NCI-H524 treated with DMSO at 0.1 percent for 48 hours (cell line): ENCODE measurements around the gene POTEJ.
"Not testable (repeated sequence)": the region's sequence is repeated elsewhere in the genome, so short reads cannot be mapped to it uniquely, and the experiment has no call there.

Experiments used
- DNase-seq: peaks from one replicate; lab custom pipeline; 2025; lab: John Stamatoyannopoulos, UW

POTEJ gene

DNA sequence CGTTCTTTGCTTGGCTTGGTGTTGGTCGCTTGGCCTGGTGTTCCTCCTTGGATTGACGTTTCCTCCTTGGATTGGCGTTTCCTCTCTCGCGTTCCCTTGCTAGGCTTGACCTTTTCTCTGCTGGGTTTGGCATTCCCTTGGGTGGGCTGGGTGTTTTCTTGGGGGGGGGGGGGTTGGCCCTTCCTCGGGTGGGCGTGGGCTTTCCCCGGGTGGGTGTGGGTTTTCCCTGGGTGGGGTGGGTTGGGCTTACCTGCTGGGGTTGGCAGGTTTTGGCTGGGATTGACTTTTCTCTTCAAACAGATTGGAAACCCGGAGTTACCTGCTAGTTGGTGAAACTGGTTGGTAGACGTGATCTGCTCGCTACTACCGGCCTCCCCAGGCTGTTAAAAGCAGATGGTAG is at the start of gene POTEJ:
POTEJ (plus strand) TSS at position 301 of the 400 bp plus-strand sequence; CDS start at position 394, 93 bp downstream.
- DNase-seq = not testable (repeated sequence)

DNA sequence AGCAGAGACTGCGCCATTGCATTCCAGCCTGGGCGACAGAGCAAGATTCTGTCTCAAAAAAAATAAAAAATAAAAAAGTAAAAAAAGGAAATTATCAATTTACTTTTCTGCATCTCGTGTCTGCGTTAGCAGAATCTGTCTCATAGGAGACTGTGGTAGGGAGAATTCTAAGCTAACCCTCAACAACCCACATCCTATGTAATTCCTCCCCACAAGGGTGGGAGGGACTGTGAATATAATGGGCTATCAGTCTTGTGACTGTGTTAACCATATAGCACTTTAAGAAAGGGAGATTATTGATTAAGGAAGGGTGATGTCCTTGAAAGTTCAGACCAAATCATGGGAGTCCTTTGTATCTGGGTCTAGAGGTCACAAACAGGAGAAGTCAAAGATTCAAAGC is 45.1 kb upstream of the POTEJ start:
- not testable (repeated sequence) for DNase-seq

DNA sequence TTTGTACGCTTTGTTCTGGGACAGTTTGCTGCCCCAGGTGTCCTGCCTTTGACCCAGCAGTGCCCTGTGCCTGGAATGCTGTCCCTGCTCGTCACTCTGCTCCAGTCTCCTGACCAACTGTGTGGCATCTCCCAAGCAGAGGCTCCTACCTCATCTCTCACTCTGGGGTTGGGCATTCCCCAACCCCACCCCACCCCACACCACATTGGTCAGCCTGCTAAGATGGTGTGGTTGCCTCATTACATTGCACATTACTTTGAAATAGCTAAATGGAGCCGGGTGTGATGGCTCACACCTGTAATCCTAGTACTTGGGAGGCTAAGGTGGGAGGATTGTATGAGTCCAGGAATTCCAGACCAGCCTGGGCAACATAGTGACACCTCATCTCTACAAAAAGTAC is 39.3 kb upstream of the POTEJ start:
- DNase-seq = not testable (repeated sequence)

DNA sequence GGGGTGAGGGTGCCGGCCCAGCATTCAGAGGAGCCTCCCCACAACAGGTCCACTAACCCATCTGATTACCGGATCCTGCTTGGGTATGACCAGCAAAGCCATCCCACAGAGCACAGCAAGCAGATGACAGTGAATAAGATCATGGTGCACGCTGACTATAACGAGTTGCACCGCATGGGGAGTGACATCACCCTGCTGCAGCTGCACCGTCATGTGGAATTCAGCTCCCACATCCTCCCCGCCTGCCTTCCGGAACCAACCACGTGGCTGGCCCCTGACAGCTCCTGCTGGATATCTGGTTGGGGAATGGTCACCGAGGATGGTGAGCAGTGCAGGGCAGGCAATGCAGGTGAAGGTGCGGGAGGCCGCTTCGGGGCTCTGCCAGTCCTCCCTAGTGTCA is 37.0 kb upstream of the POTEJ start:
- not testable (repeated sequence) for DNase-seq

DNA sequence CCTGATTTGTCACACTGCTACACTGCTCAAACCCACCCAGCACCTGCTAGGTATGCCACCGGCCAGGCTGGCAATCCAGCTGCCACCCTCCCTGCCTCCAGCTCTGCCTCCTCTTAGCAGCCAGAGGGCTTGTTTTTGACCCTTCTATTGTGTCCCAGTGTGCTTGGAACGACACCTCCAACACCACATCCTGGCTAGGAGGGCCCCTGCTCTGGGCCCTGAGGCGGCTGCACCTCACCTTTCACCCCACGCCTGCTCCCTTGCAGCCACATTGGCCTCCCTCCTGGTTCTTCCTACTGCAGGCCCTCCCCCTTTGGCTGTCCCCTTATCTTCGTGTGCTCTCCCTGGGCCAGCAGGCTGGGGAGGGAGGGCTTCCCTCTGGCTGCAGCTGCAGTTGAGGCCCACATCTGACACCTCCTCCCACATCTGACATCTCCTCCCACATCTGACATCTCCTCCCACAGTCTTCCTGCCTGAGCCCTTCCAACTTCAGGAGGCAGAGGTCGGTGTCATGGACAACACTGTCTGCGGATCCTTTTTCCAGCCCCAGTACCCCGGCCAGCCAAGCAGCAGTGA is 34.9 kb upstream of the POTEJ start:
- DNase-seq = not testable (repeated sequence)

DNA sequence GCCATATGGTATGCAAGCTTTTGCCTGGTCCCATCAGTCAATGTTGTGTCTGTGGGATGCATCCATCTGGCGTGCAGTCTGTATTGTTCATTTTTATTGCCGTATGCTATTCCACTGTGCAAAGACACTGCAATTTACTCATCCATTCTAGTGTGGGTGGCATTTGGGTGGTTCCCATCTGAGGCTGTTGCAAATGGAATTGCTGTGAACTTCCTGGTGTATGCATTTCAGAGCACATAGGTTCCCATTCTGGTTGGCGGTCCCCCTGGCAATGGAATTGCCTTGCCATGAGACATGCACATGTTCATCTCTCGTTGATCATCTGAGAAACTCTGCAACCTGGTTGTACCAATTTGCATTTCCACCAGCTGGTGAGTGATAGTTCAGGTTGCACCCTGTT is 33.7 kb upstream of the POTEJ start:
- DNase-seq = not testable (repeated sequence)

DNA sequence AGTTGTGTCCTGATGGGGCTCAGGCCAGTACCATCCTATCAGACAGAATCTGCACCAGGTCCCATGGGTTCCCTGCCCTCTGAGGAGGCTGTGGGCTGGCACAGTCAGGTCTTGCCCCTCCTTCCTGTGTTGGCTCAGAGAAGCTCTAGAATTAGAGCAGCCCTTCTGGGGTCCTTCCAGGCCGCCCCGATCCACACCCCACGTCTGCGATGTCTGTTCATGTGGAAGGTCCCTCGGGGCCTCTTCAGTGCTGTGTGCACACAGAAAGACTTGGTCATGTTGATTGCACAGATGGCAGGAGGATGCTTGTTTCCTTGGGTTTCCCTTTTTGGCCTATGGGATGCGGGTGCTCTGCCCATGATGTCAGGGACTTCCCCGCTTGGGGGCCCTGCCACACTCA is 32.1 kb upstream of the POTEJ start:
- DNase-seq = not testable (repeated sequence)

DNA sequence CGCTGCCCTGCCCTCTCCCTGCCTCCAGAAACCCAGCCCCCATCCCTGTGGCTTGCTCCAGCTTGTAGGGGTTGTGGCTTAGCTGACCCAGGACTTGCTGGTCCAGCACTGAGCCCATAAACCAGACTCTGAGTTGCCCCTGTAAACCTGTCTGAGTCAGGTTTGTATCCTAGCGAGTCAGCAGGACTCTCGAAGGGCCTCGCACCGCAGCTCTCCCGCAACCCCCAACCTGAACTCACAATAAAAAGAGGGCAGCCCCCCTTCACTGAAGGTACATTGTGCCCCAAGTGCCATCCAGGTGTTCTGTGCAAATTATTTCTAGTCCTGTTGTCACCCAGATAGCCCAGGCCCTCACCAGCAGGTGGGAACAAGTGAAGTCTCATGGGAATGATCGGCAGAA is 29.7 kb upstream of the POTEJ start:
- DNase-seq = not testable (repeated sequence)

DNA sequence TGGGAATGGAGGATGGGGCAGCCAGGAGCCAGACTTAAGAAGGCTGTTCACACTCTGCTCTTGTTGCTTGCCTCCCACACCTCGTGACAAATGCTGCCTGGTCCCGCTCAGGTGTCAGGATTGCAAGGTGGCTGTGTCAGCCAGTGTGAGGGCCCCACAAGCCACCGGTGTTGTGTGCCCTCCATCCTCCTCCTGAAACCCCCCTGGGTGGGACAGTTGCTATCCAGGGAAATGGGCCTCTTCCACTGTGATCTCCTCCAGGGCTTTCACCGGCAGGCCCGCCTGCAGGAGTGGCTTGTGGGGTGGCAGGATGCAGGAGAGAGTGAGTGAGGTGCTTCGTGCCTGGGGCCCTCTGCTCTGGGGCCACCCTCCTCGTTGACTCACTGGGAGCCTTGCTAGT is 28.3 kb upstream of the POTEJ start:
- DNase-seq = not testable (repeated sequence)

DNA sequence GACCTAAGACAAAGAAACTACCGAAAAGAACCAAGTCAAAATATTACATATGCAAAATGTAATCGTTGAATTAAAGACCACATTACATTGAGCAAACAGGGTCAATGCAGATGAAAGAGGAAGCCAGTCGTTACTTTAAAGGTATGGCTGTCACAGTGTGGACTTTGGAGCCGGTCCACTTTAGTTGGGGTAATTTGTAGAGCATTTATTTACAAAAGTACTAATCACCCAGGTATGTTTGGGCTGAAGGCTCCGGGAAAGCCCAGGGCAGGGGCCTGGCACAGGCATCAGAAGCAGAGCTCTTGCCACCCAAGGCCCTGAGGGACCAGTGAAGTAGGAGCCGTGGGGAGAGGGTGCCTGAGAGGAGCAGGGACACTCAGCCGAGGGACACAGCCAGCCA is 27.7 kb upstream of the POTEJ start:
- DNase-seq = not testable (repeated sequence)

DNA sequence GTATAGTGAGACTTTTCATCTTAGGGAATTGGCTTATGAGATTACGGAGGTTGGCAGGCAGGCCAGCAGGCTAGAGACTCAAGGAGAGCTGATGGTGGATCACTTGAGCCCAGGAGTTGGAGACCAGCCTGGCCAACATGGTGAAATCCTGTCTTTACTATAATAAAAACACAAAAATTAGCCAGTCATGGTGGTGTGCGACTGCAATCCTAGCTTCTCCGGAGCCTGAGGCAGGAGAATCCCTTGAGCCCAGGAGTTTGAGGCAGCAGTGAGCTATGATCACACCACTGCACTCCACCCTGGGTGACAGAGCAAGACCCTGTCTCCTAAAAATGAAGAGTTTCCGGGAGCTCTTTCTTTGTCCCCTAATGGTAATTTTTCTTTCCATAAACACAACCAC is 26.5 kb upstream of the POTEJ start:
- DNase-seq = not testable (repeated sequence)

DNA sequence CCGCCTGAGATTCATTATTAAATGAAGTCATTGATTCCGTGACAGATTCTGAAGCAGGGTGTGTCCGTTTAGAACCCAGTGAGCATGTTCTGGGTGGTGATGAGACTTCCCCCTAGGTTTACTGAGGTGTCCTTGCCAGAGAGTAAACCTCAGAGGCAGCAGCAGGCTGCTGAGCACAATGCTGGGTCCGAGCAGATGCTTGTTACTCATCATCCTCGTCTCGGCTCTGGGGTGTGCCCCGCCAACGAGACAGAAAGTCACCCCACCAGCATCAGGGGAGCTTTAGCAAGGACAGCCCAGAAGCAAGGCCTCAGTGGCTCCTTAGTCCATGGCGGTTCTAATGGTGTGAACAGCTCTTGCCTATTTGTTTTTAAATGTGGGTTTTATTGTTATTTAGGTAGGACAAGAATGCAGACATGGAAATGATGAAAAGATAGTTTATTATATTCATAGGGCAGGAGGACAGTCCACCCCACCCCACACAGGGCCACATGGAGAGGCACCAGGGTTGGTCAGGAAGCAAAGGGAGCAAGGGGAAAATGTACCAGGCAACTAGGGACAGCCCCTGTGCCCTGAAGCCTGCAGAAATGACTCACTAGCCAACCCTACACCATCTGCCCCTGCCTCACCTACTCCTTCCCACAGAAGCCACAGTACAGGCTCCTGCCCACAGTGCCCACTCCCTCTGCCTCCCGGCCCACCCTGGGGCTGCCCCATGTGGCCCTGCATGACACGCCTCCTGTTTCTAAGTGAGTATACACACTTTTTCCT is 22.4 kb upstream of the POTEJ start:
- DNase-seq = not testable (repeated sequence)

DNA sequence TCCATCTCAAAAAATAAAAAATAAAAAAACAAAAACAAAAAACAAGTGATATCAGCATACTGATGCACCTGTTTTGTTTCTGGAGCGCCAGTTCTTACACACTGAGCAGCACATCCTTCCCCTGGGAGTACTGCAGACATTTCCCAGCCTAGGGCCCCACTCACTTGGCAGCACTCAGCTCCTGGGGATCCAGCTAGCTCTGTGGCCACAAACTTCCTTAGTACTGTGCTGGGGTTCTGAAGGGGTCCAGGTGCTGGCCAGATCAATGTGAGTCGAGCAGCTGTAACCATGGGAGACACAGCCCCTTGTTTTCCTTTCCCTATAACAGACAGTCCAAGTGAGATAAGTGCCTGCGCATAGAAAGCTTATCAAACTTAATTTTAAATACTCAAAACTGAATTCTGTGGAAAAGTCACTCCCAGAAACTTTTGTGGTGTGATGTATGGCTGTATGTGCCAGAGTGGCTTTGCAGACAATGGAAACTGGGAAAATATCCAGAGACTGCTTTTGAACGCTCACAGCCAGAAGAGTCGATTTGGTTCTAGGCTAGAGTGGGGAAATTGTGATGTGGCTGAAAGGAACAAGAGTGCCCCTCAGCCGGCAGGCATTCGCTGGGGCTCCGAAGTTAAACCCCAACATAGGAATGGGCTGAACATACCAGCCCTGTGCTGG is 20.9 kb upstream of the POTEJ start:
- DNase-seq = not testable (repeated sequence)

DNA sequence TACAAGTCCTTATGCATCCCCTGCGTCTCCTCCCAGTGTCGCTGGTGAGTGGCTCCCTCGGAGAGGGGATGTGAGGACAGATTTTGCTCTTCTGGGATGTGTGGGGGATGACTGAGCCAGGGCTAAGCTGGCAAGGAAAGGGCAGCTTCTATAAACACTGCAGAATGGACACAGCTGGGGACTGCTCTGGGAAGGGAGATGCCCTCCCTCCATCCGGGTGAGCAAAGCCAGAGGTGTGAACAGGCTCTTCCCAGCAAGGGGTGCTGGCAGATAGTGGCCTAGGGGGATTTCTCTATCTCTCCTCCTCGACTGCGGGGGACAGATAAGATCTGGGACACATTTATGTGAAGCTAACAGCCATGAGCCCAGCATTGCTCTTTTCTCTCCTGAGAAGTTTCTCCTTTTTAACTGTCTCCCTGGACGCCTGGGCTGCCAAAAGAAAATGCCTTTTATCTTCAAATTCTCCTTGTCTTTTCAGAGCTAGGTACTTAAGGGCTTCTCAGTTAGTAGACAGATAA is 20.3 kb upstream of the POTEJ start:
- not testable (repeated sequence) for DNase-seq

DNA sequence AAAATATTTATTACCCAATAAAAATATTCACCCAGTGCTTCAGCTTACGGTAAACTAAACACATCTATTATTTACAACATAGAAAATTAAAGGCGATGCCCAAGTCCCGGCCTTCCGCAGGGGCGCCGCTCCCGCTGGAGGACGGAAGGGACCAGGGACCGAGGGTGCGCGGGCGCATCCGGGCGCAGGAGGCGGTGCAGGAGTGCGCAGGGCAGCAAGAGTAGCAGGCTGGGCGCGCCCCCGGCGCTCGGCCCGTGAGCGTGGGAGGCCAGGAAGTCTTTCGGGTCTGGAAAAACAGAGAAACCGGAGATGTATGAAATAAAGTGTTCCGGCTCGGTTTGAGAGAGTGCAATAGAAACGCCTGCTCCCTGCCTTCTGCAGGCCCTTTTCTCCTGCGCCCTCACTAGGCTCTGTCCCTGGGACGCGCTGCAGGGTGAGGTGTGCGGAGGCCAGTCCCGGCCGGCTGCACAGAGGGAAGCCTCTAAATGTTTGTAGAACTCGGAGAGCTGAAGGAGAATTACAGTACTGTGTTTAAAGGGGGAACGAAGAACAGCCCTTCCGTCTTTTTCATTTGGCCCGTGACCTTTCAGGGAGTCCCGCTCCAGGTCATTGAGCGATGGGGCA is 18.3 kb upstream of the POTEJ start:
- not testable (repeated sequence) for DNase-seq

DNA sequence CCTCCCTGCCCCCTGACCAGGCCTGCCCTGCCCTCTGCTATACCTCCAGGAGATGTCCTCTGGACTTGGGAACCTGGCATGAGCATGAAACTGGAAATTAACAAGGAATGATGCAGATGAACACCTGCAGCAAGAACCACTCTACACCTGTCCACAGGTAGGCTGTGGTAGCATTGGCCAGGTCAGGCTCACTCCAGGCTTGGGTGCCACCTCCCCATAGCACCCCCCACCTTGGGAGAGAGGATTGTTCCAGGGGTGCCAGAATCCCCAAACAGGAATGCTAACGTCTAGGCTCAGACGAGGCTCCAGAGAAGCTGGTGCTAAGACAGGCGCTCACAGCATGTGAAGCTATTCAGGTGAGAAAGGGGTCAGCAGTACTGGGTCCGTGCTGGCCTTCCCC is 17.2 kb upstream of the POTEJ start:
- DNase-seq = not testable (repeated sequence)

DNA sequence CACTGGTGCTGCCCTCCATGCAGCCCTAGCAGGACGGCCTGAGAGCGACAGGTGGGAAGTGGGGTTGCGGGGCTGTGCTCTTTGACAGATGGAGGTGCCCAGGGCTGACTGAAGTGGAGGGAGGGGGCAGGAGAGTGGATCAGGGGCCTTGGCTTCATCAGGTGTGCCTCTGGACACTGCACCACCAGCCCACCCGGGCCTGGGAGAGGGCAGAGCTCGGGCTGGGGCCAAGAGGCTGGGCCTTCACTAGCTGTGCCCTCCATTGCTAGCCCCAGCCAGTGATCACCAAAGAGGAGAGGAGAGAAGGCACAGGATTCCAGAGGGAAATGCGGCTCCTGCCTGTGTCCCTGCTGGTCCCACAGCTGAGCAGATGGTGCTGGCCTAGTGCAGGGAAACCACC is 14.5 kb upstream of the POTEJ start:
- not testable (repeated sequence) for DNase-seq

DNA sequence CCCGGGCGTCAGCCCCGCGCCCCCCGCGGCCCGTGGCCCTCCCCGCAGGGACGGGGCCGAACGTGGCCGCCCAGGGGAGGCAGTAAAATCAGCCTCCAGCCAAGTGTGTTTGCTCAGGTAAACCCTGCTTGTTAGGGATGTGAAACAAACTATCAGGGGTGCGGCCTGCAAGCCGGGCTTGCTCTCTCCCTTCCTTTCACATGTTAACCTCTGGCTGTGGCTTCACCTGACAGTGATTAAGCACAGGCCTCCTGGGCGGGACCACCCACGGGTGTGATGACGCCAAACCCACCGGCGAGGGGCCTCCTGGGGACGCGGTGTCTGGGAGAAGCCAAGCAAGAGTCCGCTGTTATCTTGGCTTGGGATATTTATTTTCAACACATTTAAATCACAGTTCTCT is 13.2 kb upstream of the POTEJ start:
- not testable (repeated sequence) for DNase-seq

DNA sequence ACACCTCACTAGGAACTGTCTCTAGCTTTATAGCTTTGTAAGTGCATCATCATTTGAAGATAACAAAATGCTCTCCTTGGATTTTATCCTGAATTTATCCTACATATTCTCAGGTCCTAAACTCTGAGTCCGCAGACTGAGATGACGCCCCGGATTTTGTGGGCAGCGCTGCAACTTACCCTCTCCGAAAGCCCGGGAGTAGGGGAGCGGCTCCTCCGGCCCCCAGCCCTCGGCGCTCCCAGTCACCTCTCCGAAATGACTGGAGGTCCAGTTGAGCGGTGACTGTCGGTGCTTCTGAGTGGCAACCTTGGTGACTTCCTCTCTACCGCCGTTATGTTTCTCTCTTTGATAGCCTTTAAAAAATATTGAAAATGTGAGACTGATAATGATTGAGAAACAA is 12.8 kb upstream of the POTEJ start:
- not testable (repeated sequence) for DNase-seq

DNA sequence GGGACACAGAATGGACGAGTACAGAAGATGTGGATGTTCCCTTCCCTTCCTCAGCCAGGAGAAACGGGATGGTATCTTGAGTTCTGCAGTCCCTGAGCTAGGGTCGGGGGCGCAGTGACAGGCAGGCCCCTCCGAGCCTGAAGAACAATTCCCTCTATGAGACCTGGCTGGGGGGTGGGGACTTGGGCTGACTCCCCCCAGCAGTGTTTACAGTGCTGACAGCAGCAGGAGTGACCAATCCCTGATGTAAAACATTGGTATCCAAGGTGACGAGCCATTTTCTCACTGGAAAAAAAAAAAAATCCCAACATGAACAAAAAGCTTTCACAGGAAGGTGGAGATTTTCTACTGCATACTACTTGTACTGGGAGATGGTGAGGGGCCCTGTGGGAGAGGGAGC is 11.8 kb upstream of the POTEJ start, which contains the start of gene CFC1:
CFC1 (minus strand) TSS at position 183 of the 400 bp plus-strand sequence. CDS start 288 bp downstream, outside the sequence.
- DNase-seq = not testable (repeated sequence)

DNA sequence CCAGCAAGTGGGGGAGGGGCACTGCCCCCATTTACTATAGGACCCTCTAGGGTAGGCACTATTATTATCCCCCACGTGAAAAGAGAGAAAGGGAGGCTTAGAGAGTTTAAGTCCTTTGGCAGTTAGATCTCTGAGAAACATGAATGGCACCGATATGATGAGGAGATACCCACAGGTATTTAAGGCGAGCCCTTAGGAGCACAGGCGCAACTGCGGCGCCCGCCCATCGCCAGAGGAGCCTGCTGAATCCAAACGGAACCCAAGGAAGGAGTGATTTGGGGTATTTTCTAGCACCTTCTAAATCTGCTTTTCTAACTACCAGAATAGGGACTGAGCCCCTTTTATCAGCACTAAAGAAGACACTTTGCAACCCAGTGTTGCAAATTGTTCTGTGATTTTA is 11.3 kb upstream of the POTEJ start:
- DNase-seq = not testable (repeated sequence)

DNA sequence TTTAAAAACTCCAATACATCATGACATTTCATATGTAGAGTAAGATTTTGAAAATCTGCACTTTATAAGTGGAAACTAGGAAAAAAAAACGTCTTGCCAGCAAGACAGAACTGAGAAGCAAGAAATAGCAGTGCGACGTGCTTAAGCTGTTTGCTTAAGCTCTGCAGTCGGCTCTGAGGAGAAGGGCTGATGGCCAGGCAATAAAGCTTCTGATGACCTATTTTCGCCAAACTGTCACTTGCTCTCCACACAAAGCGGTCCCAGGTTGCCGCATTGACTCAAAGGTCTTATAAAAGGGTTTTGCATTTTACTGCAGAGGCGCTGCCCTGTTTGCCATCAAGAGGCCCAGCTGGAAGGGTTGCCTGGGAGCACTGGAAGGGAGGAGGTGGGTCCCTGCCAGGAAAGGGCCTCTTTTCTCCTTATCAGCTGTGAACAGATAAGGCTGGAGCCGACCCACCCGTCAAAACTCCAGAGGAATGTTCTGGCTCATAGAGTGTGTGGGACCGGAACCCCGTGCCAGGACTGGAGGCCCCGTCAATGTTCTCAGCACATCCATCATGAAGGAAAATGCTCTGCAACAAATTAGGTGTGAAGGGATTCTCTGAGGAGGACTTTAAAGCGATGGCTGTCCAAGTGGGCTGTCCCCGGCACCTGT is 9.5 kb upstream of the POTEJ start:
- not testable (repeated sequence) for DNase-seq
